ENCODE measurements around the gene SDR42E1. TPM values are rescaled to one million over a fixed set of nuclear protein-coding genes. Genes with fewer than 3 reads are reported as not detected.

SDR42E1 gene
- total and polyA plus RNA-seq, 2 of the 13 experiments (the other 11 are each of a cell fraction or from before 2014, with no cell fraction given): 0.01 to 0.13 TPM

DNA sequence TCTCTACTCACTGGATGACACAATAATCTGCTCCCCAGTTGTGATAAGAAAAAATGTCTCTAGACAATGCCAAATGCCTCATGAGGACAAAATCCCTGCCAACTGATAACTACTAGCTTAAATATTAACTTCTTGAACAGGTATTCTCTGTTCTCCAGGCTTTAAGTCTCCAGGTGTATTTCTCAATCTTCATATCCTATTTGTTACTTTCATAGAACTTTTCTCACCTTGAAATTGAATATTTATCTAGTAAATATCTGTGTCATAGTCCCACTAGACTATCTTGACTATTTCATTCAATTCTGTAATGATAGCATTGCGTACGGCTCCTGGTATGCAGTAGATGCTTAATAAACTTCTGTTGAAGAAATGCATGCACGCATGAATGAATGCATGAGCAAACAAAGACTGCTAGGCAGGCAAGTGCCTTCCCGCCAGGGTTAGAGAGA lies 39.7 kb upstream of the SDR42E1 start (continued):
- TF ChIP-seq ZNF34 (CRISPR knock-in tag; IDR thresholded peaks at IDR 0.05; ENCODE audit: borderline replicate concordance) (no peak), FOXA3 (CRISPR knock-in tag; IDR thresholded peaks at IDR 0.05) (0 out of 2 replicates have a peak, but pooled peaks have one; percentile 41), ZNF781 (CRISPR knock-in tag; IDR thresholded peaks at IDR 0.05; ENCODE audit: borderline replicate concordance, not compliant biosample characterization) (no peak), ZMYM3 (CRISPR knock-in tag; IDR thresholded peaks at IDR 0.05) (peak; percentile 87), ZNF205 (CRISPR knock-in tag; IDR thresholded peaks at IDR 0.05) (0 out of 2 replicates have a peak, but pooled peaks have one; percentile 27), ZFY (CRISPR knock-in tag; IDR thresholded peaks at IDR 0.05) (no peak), ZNF484 (CRISPR knock-in tag; IDR thresholded peaks at IDR 0.05; ENCODE audit: borderline replicate concordance, low read depth) (no peak), KAT7 (CRISPR knock-in tag; IDR thresholded peaks at IDR 0.05; ENCODE audit: borderline replicate concordance) (peak; percentile 47; the same call in 1 of the 2 replicates), ZNF546 (CRISPR knock-in tag; conservative IDR thresholded peaks at IDR 0.05) (no peak), EP300 (IDR thresholded peaks at IDR 0.05; ENCODE audit: low read depth in 2 of 2, low read length in 2 of 2) (peak in 1 of 2 experiments; percentile 89; a peak in 2 of 4 replicates), EP300 (CRISPR knock-in tag; IDR thresholded peaks at IDR 0.05; ENCODE audit: borderline replicate concordance) (0 out of 2 replicates have a peak, but pooled peaks have one; percentile 41), NR1H2 (CRISPR knock-in tag; IDR thresholded peaks at IDR 0.05; ENCODE audit: borderline replicate concordance, low read depth) (no peak), ATF7 (IDR thresholded peaks at IDR 0.05) (no peak), ATF7 (CRISPR knock-in tag; IDR thresholded peaks at IDR 0.05) (no peak), RFX3 (CRISPR knock-in tag; IDR thresholded peaks at IDR 0.05) (no peak), ZKSCAN8 (CRISPR knock-in tag; IDR thresholded peaks at IDR 0.05; ENCODE audit: borderline replicate concordance) (peak; percentile 97), DNMT3B (CRISPR knock-in tag; conservative IDR thresholded peaks at IDR 0.05) (no peak), EED (CRISPR knock-in tag; IDR thresholded peaks at IDR 0.05) (no peak), ZNF652 (CRISPR knock-in tag; IDR thresholded peaks at IDR 0.05; ENCODE audit: borderline replicate concordance, low read depth) (no peak; the same call in 1 of the 2 replicates), FIP1L1 (IDR thresholded peaks at IDR 0.05; ENCODE audit: borderline replicate concordance, insufficient read depth, low read depth, low read length) (no peak)
- TF ChIP-seq, protein P1, sequence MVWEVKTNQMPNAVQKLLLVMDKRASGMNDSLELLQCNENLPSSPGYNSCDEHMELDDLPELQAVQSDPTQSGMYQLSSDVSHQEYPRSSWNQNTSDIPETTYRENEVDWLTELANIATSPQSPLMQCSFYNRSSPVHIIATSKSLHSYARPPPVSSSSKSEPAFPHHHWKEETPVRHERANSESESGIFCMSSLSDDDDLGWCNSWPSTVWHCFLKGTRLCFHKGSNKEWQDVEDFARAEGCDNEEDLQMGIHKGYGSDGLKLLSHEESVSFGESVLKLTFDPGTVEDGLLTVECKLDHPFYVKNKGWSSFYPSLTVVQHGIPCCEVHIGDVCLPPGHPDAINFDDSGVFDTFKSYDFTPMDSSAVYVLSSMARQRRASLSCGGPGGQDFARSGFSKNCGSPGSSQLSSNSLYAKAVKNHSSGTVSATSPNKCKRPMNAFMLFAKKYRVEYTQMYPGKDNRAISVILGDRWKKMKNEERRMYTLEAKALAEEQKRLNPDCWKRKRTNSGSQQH (CRISPR knock-in tag; IDR thresholded peaks at IDR 0.05; ENCODE audit: low read depth): no peak
- TF ChIP-seq, protein P2, sequence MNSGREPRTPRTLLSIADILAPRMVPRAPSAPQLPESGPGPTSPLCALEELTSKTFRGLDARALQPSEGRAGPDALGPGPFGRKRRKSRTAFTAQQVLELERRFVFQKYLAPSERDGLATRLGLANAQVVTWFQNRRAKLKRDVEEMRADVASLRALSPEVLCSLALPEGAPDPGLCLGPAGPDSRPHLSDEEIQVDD (CRISPR knock-in tag; IDR thresholded peaks at IDR 0.05; ENCODE audit: borderline replicate concordance): no peak
- TF ChIP-seq, protein P3, sequence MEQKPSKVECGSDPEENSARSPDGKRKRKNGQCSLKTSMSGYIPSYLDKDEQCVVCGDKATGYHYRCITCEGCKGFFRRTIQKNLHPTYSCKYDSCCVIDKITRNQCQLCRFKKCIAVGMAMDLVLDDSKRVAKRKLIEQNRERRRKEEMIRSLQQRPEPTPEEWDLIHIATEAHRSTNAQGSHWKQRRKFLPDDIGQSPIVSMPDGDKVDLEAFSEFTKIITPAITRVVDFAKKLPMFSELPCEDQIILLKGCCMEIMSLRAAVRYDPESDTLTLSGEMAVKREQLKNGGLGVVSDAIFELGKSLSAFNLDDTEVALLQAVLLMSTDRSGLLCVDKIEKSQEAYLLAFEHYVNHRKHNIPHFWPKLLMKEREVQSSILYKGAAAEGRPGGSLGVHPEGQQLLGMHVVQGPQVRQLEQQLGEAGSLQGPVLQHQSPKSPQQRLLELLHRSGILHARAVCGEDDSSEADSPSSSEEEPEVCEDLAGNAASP (CRISPR knock-in tag; IDR thresholded peaks at IDR 0.05; ENCODE audit: borderline replicate concordance): peak; percentile 81; the same call in 1 of the 2 replicates
- TF ChIP-seq, protein P4, sequence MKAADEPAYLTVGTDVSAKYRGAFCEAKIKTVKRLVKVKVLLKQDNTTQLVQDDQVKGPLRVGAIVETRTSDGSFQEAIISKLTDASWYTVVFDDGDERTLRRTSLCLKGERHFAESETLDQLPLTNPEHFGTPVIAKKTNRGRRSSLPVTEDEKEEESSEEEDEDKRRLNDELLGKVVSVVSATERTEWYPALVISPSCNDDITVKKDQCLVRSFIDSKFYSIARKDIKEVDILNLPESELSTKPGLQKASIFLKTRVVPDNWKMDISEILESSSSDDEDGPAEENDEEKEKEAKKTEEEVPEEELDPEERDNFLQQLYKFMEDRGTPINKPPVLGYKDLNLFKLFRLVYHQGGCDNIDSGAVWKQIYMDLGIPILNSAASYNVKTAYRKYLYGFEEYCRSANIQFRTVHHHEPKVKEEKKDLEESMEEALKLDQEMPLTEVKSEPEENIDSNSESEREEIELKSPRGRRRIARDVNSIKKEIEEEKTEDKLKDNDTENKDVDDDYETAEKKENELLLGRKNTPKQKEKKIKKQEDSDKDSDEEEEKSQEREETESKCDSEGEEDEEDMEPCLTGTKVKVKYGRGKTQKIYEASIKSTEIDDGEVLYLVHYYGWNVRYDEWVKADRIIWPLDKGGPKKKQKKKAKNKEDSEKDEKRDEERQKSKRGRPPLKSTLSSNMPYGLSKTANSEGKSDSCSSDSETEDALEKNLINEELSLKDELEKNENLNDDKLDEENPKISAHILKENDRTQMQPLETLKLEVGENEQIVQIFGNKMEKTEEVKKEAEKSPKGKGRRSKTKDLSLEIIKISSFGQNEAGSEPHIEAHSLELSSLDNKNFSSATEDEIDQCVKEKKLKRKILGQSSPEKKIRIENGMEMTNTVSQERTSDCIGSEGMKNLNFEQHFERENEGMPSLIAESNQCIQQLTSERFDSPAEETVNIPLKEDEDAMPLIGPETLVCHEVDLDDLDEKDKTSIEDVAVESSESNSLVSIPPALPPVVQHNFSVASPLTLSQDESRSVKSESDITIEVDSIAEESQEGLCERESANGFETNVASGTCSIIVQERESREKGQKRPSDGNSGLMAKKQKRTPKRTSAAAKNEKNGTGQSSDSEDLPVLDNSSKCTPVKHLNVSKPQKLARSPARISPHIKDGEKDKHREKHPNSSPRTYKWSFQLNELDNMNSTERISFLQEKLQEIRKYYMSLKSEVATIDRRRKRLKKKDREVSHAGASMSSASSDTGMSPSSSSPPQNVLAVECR (CRISPR knock-in tag; IDR thresholded peaks at IDR 0.05; ENCODE audit: borderline replicate concordance): no peak
